ENCODE data around the gene ZNF652.

Gene ZNF652

GRCh38 chr17:49406421-49407061 is 44.5 kb upstream of the ZNF652 start:
- no peak overlapping the region for H3K4me3 ChIP-seq (ENCODE audit: low read length)
- no peak overlapping the region for H3K4me2 ChIP-seq (ENCODE audit: low read length)
- H3K27ac ChIP-seq (ENCODE audit: low read depth, low read length) = no peak overlapping the region
- peaks cover 6% of the 10 kb centered on the region; the same call in 1 of the 2 replicates for H3K79me2 ChIP-seq (ENCODE audit: control insufficient read depth, low read length)
- H3K27me3 ChIP-seq (ENCODE audit: control insufficient read depth, low read length) = no peaks in the 10 kb centered on the region
- peaks cover 11% of the 10 kb centered on the region; the same call in 1 of the 2 replicates for H3K4me1 ChIP-seq (ENCODE audit: control insufficient read depth, low read length)
- H3K9me3 ChIP-seq (ENCODE audit: control insufficient read depth, insufficient read depth, low read length) = no peaks in the 10 kb centered on the region
- H3K9me2 ChIP-seq (replicated peaks; ENCODE audit: control insufficient read depth, low read length) = no peaks in the 10 kb centered on the region
- TF ChIP-seq, protein P1, sequence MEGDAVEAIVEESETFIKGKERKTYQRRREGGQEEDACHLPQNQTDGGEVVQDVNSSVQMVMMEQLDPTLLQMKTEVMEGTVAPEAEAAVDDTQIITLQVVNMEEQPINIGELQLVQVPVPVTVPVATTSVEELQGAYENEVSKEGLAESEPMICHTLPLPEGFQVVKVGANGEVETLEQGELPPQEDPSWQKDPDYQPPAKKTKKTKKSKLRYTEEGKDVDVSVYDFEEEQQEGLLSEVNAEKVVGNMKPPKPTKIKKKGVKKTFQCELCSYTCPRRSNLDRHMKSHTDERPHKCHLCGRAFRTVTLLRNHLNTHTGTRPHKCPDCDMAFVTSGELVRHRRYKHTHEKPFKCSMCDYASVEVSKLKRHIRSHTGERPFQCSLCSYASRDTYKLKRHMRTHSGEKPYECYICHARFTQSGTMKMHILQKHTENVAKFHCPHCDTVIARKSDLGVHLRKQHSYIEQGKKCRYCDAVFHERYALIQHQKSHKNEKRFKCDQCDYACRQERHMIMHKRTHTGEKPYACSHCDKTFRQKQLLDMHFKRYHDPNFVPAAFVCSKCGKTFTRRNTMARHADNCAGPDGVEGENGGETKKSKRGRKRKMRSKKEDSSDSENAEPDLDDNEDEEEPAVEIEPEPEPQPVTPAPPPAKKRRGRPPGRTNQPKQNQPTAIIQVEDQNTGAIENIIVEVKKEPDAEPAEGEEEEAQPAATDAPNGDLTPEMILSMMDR (IDR thresholded peaks at IDR 0.05; ENCODE audit: low read depth, low read length, poor library complexity, severe bottlenecking) = no peak
- no peak for TF ChIP-seq EZH2phosphoT487 (IDR thresholded peaks at IDR 0.05; ENCODE audit: borderline replicate concordance, low read length)
- H3K36me3 ChIP-seq (ENCODE audit: control insufficient read depth, low read length) = peaks cover 84% of the 10 kb centered on the region
- peaks cover 5% of the 10 kb centered on the region; the same call in 1 of the 2 replicates for H4K20me1 ChIP-seq (ENCODE audit: control insufficient read depth, insufficient read depth, low read depth, low read length)
- H3F3A ChIP-seq (ENCODE audit: control insufficient read depth, insufficient read depth) = peaks cover 8% of the 10 kb centered on the region

DNA sequence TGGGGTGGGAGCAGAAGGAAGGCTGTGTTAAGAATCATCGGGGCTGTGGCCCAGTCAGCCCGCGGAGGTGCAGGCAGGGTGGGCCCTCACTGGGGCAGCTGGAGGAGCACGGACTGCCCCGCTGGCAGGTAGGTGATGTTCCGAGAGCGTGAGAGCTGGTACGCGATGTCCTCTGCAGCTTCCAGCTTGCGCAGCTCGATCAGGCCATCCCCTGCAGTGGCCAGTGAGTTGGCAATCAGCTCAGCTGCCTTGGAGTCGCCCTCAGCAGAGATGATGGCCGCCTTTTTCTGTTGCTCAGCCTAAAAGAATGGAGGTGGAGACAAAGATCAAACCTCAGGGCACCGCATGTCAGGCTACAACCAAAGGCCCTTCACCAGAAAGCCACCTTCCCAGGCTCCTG is 42.9 kb upstream of the ZNF652 start:
- no peak overlapping the region for H3K27ac ChIP-seq (ENCODE audit: low read depth, low read length)
- peaks cover 5% of the 10 kb centered on the region; the same call in 1 of the 2 replicates for H4K20me1 ChIP-seq (ENCODE audit: control insufficient read depth, insufficient read depth, low read depth, low read length)
- TF ChIP-seq, protein P1 (IDR thresholded peaks at IDR 0.05; ENCODE audit: low read depth, low read length, poor library complexity, severe bottlenecking) = no peak
- TF ChIP-seq EZH2phosphoT487 (IDR thresholded peaks at IDR 0.05; ENCODE audit: borderline replicate concordance, low read length) = no peak
- H3K4me2 ChIP-seq (ENCODE audit: low read length) = no peak overlapping the region
- H3K27me3 ChIP-seq (ENCODE audit: control insufficient read depth, low read length) = no peaks in the 10 kb centered on the region
- H3K4me3 ChIP-seq (ENCODE audit: low read length) = no peak overlapping the region
- H3K79me2 ChIP-seq (ENCODE audit: control insufficient read depth, low read length) = peaks cover 6% of the 10 kb centered on the region; the same call in 1 of the 2 replicates
- H3F3A ChIP-seq (ENCODE audit: control insufficient read depth, insufficient read depth) = peaks cover 8% of the 10 kb centered on the region
- H3K9me2 ChIP-seq (replicated peaks; ENCODE audit: control insufficient read depth, low read length) = no peaks in the 10 kb centered on the region
- peaks cover 11% of the 10 kb centered on the region; the same call in 1 of the 2 replicates for H3K4me1 ChIP-seq (ENCODE audit: control insufficient read depth, low read length)
- peaks cover 70% of the 10 kb centered on the region for H3K36me3 ChIP-seq (ENCODE audit: control insufficient read depth, low read length)
- H3K9me3 ChIP-seq (ENCODE audit: control insufficient read depth, insufficient read depth, low read length) = no peaks in the 10 kb centered on the region

DNA sequence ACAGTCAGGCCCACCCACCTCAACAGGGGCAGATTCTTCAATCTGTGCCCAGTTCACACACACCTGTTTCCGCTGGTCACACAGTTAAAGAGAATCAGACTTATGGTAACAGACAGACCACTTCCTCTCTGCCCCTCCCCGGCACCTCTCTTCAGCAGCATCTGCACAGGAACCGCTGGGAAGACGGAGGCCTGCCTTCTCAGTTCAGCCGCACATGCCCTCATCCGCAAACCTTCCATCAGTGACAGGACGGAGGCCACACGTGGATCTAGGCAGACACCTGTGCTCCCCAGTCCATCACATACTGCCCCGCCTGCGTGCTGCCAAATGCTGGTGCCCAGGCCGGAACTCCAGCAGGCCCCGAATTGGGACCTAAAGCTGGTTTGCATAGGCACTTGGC is 42.3 kb upstream of the ZNF652 start:
- Histone ChIP-seq H3K79me2 (ENCODE audit: control insufficient read depth, low read length) (peaks cover 6% of the 10 kb centered on the region; the same call in 1 of the 2 replicates), H3K9me3 (ENCODE audit: control insufficient read depth, insufficient read depth, low read length) (no peaks in the 10 kb centered on the region), H3K27ac (ENCODE audit: low read depth, low read length) (no peak overlapping the region), H4K20me1 (ENCODE audit: control insufficient read depth, insufficient read depth, low read depth, low read length) (peaks cover 5% of the 10 kb centered on the region; the same call in 1 of the 2 replicates), H3K36me3 (ENCODE audit: control insufficient read depth, low read length) (peaks cover 68% of the 10 kb centered on the region), H3K27me3 (ENCODE audit: control insufficient read depth, low read length) (no peaks in the 10 kb centered on the region), H3K4me3 (ENCODE audit: low read length) (no peak overlapping the region), H3K4me1 (ENCODE audit: control insufficient read depth, low read length) (peaks cover 11% of the 10 kb centered on the region; the same call in 1 of the 2 replicates), H3F3A (ENCODE audit: control insufficient read depth, insufficient read depth) (peaks cover 8% of the 10 kb centered on the region), H3K9me2 (replicated peaks; ENCODE audit: control insufficient read depth, low read length) (no peaks in the 10 kb centered on the region), H3K4me2 (ENCODE audit: low read length) (no peak overlapping the region)
- TF ChIP-seq EZH2phosphoT487 (IDR thresholded peaks at IDR 0.05; ENCODE audit: borderline replicate concordance, low read length) = no peak
- TF ChIP-seq, protein P1 (IDR thresholded peaks at IDR 0.05; ENCODE audit: low read depth, low read length, poor library complexity, severe bottlenecking) = no peak
